HepG2 (cell line): ENCODE measurements around the gene KCNK7. TPM values are rescaled to one million over a fixed set of nuclear protein-coding genes. Genes with fewer than 3 reads are reported as not detected.

Source experiments
- AHR ChIP-seq: IDR thresholded peaks from 2 replicates; pipeline ENCODE4 v1.6.1; 2018; ENCODE audit warnings: missing genetic modification reagents, missing compliant biosample characterization
- HNF4G ChIP-seq, 2 experiments: sonication (generic) in 1 of 2; formaldehyde crosslinking in 1 of 2; IDR thresholded peaks; 2 replicates each; pipeline versions ENCODE4 v1.4.0 to v1.6.1; 2011 to 2020; ENCODE audit warnings: borderline replicate concordance in 2 of 2, low read depth in 2 of 2, mild to moderate bottlenecking in 2 of 2, low read length in 1 of 2, missing genetic modification reagents in 1 of 2, moderate library complexity in 1 of 2
- HNRNPLL ChIP-seq: fragments of 200-400 bp; formaldehyde crosslinking; IDR thresholded peaks from 2 replicates; pipeline ENCODE4 v1.6.1; 2017; ENCODE audit warnings: mild to moderate bottlenecking, low read depth, low read length; ENCODE audit not compliant: poor library complexity, severe bottlenecking
- NR2C2 ChIP-seq: sonication (generic); formaldehyde crosslinking; IDR thresholded peaks from 2 replicates; pipeline ENCODE4 v1.4.0; 2020; ENCODE audit warnings: missing genetic modification reagents, mild to moderate bottlenecking, moderate library complexity, borderline replicate concordance
- NR2F6 ChIP-seq, 2 experiments: IDR thresholded peaks; 2 replicates each; pipeline ENCODE4 v1.6.1; 2016; ENCODE audit warnings: antibody characterized with exemption in 1 of 2, mild to moderate bottlenecking in 1 of 2
- POGZ ChIP-seq: sonication (generic); formaldehyde crosslinking; IDR thresholded peaks from 2 replicates; pipeline ENCODE4 v1.4.0; 2020; ENCODE audit warnings: mild to moderate bottlenecking, missing genetic modification reagents
- POLR2AphosphoS5 ChIP-seq: IDR thresholded peaks from 2 replicates; pipeline ENCODE4 v1.6.1; 2012; ENCODE audit warnings: low read depth, low read length
- PRPF4 ChIP-seq: fragments of 200-400 bp; formaldehyde crosslinking; IDR thresholded peaks from 2 replicates; pipeline ENCODE4 v1.6.1; 2016; ENCODE audit warnings: low read length, low read depth; ENCODE audit not compliant: poor library complexity, severe bottlenecking
- ZMAT3 ChIP-seq: sonication (generic); formaldehyde crosslinking; conservative IDR thresholded peaks from 2 replicates; pipeline ENCODE4 v1.7.0; 2021; ENCODE audit warnings: missing genetic modification reagents
- ZNF225 ChIP-seq: sonication (generic); formaldehyde crosslinking; IDR thresholded peaks from 2 replicates; pipeline ENCODE4 v1.4.0; 2020; ENCODE audit warnings: mild to moderate bottlenecking, missing genetic modification reagents
- ZNF350 ChIP-seq: sonication (generic); formaldehyde crosslinking; IDR thresholded peaks from 2 replicates; pipeline ENCODE4 v1.4.0; 2020; ENCODE audit warnings: mild to moderate bottlenecking, low read depth, missing genetic modification reagents, borderline replicate concordance
- ZNF550 ChIP-seq: sonication (generic); formaldehyde crosslinking; IDR thresholded peaks from 2 replicates; pipeline ENCODE4 v1.4.0; 2020; ENCODE audit warnings: mild to moderate bottlenecking, missing genetic modification reagents, borderline replicate concordance
- polyA plus RNA-seq, 8 experiments: library from polyadenylated mRNA; depleted of rRNA in 3 of 8; stranded (reverse) in 7 of 8; unstranded in 1 of 8; fragments of >200 nt; fragmentation: Illumina TruSeq in 4 of 8; extraction: Trizol in 4 of 8; gene quantifications; 2 replicates each; pipeline versions ENCODE4 v1.2.1 to v1.2.3, GENCODE V29; 2011 to 2016; ENCODE audit warnings: low read depth in 4 of 8, missing spikeins in 1 of 8, mixed read lengths in 1 of 8; ENCODE audit not compliant: insufficient read depth in 1 of 8
- total RNA-seq, 5 experiments: library from RNA; depleted of rRNA; stranded (reverse); fragments of >200 nt; fragmentation: Illumina TruSeq; extraction: Trizol; gene quantifications; 2 replicates each; pipeline ENCODE4 v1.2.3, GENCODE V29; 2016; ENCODE audit warnings: low read depth in 1 of 5
- TF ChIP-seq, protein P1 (sequence below): sonication (generic); formaldehyde crosslinking; IDR thresholded peaks from 2 replicates; pipeline ENCODE4 v1.5.0; 2020; ENCODE audit warnings: mild to moderate bottlenecking, missing genetic modification reagents, moderate library complexity
- TF ChIP-seq, protein P2 (sequence below): sonication (generic); formaldehyde crosslinking; IDR thresholded peaks from 2 replicates; pipeline ENCODE4 v1.5.1; 2020; ENCODE audit warnings: missing genetic modification reagents, mild to moderate bottlenecking, borderline replicate concordance
- TF ChIP-seq, protein P3 (sequence below): sonication (generic); formaldehyde crosslinking; IDR thresholded peaks from 2 replicates; pipeline ENCODE4 v1.4.0; 2020; ENCODE audit warnings: missing genetic modification reagents
- TF ChIP-seq, protein P4 (sequence below): sonication (generic); formaldehyde crosslinking; IDR thresholded peaks from 2 replicates; pipeline ENCODE4 v1.4.0; 2020; ENCODE audit warnings: missing genetic modification reagents

Gene KCNK7
- total and polyA plus RNA-seq, 2 of the 13 experiments (the other 11 are each of a cell fraction or from before 2014, with no cell fraction given) = 0.11 TPM; not detected in 1

DNA sequence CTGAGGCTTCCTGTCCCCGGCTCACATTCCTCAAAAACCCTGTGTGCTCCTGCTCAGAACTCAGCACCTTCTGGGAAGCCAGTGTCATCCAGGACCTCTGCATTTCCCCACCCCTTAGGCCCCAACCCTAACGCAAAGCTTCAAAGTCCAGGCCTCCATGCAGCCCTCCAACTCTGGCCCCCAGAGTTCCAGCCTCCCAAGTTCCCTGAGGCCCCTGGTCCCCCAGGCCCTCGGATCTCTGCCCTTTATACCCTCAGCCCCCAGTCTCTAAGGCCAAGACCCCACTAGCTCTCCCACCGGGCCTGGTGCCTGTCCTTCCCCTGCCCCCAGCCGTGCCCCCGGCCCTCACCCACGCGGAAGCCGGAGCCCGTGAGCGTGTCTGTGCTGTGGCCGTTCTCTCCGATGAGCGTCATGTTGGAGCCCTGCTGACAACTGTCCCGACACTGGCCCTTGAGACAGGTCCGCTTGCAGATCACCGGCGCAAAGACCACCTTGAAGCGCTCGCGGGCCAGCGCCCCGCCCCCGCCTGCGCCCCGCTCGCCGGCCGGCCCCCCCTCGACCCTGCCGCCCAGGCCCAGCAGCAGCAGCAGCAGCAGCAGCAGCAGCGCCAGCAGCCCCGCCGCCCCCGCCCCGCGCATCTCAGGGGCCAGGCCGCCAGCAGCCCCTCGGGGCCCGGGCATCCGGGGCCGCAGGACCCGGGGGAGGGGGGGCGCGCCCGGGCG, 38.2 kb downstream of the KCNK7 start (continued):
- TF ChIP-seq, protein P1, sequence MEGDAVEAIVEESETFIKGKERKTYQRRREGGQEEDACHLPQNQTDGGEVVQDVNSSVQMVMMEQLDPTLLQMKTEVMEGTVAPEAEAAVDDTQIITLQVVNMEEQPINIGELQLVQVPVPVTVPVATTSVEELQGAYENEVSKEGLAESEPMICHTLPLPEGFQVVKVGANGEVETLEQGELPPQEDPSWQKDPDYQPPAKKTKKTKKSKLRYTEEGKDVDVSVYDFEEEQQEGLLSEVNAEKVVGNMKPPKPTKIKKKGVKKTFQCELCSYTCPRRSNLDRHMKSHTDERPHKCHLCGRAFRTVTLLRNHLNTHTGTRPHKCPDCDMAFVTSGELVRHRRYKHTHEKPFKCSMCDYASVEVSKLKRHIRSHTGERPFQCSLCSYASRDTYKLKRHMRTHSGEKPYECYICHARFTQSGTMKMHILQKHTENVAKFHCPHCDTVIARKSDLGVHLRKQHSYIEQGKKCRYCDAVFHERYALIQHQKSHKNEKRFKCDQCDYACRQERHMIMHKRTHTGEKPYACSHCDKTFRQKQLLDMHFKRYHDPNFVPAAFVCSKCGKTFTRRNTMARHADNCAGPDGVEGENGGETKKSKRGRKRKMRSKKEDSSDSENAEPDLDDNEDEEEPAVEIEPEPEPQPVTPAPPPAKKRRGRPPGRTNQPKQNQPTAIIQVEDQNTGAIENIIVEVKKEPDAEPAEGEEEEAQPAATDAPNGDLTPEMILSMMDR (CRISPR knock-in tag) = 0 out of 2 replicates have a peak, but pooled peaks have one; percentile 4
- peak; percentile 66 for TF ChIP-seq POLR2AphosphoS5
- no peak for TF ChIP-seq PRPF4
- TF ChIP-seq NR2C2 (CRISPR knock-in tag) = peak; percentile 48; the same call in 1 of the 2 replicates
- 0 out of 2 replicates have a peak, but pooled peaks have one; percentile 24 for TF ChIP-seq ZNF225 (CRISPR knock-in tag)
- 0 out of 2 replicates have a peak, but pooled peaks have one; percentile 53 for TF ChIP-seq ZNF550 (CRISPR knock-in tag)
- TF ChIP-seq, protein P2, sequence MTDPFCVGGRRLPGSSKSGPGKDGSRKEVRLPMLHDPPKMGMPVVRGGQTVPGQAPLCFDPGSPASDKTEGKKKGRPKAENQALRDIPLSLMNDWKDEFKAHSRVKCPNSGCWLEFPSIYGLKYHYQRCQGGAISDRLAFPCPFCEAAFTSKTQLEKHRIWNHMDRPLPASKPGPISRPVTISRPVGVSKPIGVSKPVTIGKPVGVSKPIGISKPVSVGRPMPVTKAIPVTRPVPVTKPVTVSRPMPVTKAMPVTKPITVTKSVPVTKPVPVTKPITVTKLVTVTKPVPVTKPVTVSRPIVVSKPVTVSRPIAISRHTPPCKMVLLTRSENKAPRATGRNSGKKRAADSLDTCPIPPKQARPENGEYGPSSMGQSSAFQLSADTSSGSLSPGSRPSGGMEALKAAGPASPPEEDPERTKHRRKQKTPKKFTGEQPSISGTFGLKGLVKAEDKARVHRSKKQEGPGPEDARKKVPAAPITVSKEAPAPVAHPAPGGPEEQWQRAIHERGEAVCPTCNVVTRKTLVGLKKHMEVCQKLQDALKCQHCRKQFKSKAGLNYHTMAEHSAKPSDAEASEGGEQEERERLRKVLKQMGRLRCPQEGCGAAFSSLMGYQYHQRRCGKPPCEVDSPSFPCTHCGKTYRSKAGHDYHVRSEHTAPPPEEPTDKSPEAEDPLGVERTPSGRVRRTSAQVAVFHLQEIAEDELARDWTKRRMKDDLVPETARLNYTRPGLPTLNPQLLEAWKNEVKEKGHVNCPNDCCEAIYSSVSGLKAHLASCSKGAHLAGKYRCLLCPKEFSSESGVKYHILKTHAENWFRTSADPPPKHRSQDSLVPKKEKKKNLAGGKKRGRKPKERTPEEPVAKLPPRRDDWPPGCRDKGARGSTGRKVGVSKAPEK (CRISPR knock-in tag) = peak; percentile 49; the same call in 1 of the 2 replicates
- peak; percentile 84 for TF ChIP-seq HNF4G (IDR thresholded peaks at IDR 0.05; ENCODE audit: borderline replicate concordance, low read depth, low read length)
- no peak for TF ChIP-seq HNF4G (CRISPR knock-in tag; IDR thresholded peaks at IDR 0.05; ENCODE audit: borderline replicate concordance, low read depth)
- peak; percentile 21; the same call in 1 of the 2 replicates for TF ChIP-seq AHR (CRISPR knock-in tag)
- peak; percentile 66; the same call in 1 of the 2 replicates for TF ChIP-seq ZNF350 (CRISPR knock-in tag)
- peak; percentile 35; the same call in 1 of the 2 replicates for TF ChIP-seq NR2F6 (IDR thresholded peaks at IDR 0.05)
- no peak for TF ChIP-seq NR2F6 (CRISPR knock-in tag; IDR thresholded peaks at IDR 0.05)
- TF ChIP-seq, protein P3, sequence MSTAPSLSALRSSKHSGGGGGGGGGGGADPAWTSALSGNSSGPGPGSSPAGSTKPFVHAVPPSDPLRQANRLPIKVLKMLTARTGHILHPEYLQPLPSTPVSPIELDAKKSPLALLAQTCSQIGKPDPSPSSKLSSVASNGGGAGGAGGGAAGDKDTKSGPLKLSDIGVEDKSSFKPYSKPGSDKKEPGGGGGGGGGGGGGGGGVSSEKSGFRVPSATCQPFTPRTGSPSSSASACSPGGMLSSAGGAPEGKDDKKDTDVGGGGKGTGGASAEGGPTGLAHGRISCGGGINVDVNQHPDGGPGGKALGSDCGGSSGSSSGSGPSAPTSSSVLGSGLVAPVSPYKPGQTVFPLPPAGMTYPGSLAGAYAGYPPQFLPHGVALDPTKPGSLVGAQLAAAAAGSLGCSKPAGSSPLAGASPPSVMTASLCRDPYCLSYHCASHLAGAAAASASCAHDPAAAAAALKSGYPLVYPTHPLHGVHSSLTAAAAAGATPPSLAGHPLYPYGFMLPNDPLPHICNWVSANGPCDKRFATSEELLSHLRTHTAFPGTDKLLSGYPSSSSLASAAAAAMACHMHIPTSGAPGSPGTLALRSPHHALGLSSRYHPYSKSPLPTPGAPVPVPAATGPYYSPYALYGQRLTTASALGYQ (CRISPR knock-in tag) = no peak
- TF ChIP-seq HNRNPLL = peak; percentile 10
- TF ChIP-seq, protein P4, sequence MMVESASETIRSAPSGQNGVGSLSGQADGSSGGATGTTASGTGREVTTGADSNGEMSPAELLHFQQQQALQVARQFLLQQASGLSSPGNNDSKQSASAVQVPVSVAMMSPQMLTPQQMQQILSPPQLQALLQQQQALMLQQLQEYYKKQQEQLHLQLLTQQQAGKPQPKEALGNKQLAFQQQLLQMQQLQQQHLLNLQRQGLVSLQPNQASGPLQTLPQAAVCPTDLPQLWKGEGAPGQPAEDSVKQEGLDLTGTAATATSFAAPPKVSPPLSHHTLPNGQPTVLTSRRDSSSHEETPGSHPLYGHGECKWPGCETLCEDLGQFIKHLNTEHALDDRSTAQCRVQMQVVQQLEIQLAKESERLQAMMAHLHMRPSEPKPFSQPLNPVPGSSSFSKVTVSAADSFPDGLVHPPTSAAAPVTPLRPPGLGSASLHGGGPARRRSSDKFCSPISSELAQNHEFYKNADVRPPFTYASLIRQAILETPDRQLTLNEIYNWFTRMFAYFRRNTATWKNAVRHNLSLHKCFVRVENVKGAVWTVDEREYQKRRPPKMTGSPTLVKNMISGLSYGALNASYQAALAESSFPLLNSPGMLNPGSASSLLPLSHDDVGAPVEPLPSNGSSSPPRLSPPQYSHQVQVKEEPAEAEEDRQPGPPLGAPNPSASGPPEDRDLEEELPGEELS (CRISPR knock-in tag) = 0 out of 2 replicates have a peak, but pooled peaks have one; percentile 19
- 0 out of 2 replicates have a peak, but pooled peaks have one; percentile 14 for TF ChIP-seq POGZ (CRISPR knock-in tag)
- peak; percentile 48; the same call in 1 of the 2 replicates for TF ChIP-seq ZMAT3 (CRISPR knock-in tag)
